Esophagus squamous epithelium (tissue), 5 donors: ENCODE data around the gene IL34. TPM values are rescaled to one million over a fixed set of nuclear protein-coding genes. Genes with fewer than 3 reads are reported as not detected.
A peak's percentile ranks its signal among the peaks of the same experiment; 100 is the strongest.

Experiments
- DNase-seq: peaks from one replicate; lab custom pipeline; 2025; lab: John Stamatoyannopoulos, UW
- H3K27ac ChIP-seq, 4 donors: fragments of 200-600 bp; sonication (generic); one replicate each; pipeline ENCODE4 v1.5.1; 2016 to 2019; ENCODE audit warnings: mild to moderate bottlenecking in 1 of 4
- H3K27me3 ChIP-seq, 4 donors: fragments of 200-600 bp; sonication (generic); 1 replicate in 3 of 4; 2 replicates in 1 of 4; pipeline versions ENCODE4 v1.5.1 to v1.6.0; 2017 to 2021; ENCODE audit warnings: antibody characterized with exemption in 1 of 4
- H3K36me3 ChIP-seq, 3 donors: fragments of 200-600 bp; sonication (generic); one replicate each; pipeline ENCODE4 v1.5.1; 2016 to 2019
- H3K4me1 ChIP-seq, 3 donors: fragments of 200-600 bp; sonication (generic); one replicate each; pipeline ENCODE4 v1.5.1; 2017 to 2019
- H3K4me3 ChIP-seq, 4 donors: fragments of 200-600 bp; sonication (generic); 1 replicate in 3 of 4; 2 replicates in 1 of 4; pipeline ENCODE4 v1.5.1; 2016 to 2019; ENCODE audit warnings: mild to moderate bottlenecking in 2 of 4, moderate library complexity in 1 of 4
- H3K9me3 ChIP-seq, 3 donors: fragments of 200-600 bp; sonication (generic); one replicate each; pipeline ENCODE4 v1.5.1; 2016 to 2019
- CTCF ChIP-seq, 6 experiments: fragments of 450-650 bp in 4 of 6; fragments of 200-600 bp in 2 of 6; sonication (generic) in 2 of 6; IDR thresholded peaks; one replicate each; pipeline ENCODE4 v1.5.1; 2016 to 2019; ENCODE audit warnings: antibody characterized with exemption in 6 of 6, mild to moderate bottlenecking in 4 of 6, moderate library complexity in 4 of 6
- POLR2A ChIP-seq, 4 donors: fragments of 450-650 bp; IDR thresholded peaks; one replicate each; pipeline ENCODE4 v1.6.1; 2017; ENCODE audit warnings: antibody characterized with exemption in 4 of 4, mild to moderate bottlenecking in 4 of 4, moderate library complexity in 3 of 4
- WGBS, 2 donors: methylation state at CpG; one replicate each; pipeline ENCODE4 v1.1.5; 2018; 5-methylcytosine and 5-hydroxymethylcytosine counted together
- intact Hi-C: fragments of 100-400 bp; cut with DNase I; formaldehyde crosslinking; loops from one replicate; pipeline ENCODE4 v1.15.0; 2022
- total RNA-seq, 4 donors: library from RNA; depleted of rRNA; stranded (reverse); fragments of >200 nt; gene quantifications; one replicate each; pipeline ENCODE4 v1.1.0, GENCODE V29; 2016
- donor health status: DM: yes; HTN: yes; CAD: no.

Gene IL34
- total RNA-seq, 4 donors from 2014 or later = 3.2 to 26.6 (median 9.1) TPM

GRCh38 chr16:70704586-70704985 is 58.2 kb downstream of the IL34 start:
- H3K27ac ChIP-seq = peak overlapping the region; percentile 85 to 95 (median 90)
- no peak for DNase-seq
- no peaks in the 10 kb centered on the region for H3K9me3 ChIP-seq
- no peaks in the 10 kb centered on the region for H3K36me3 ChIP-seq
- H3K4me3 ChIP-seq = no peak overlapping the region
- intact Hi-C loops = no loop called here
- H3K4me1 ChIP-seq = peaks cover 61 to 97% (median 71%) of the 10 kb centered on the region in 3 donors
- 66 to 100% methylated on average over 3 to 6 of the region's 11 CpGs for WGBS, 2 donors
- no peaks in the 10 kb centered on the region for H3K27me3 ChIP-seq
- no peak for TF ChIP-seq CTCF (IDR thresholded peaks at IDR 0.05)
- no peak for TF ChIP-seq POLR2A (IDR thresholded peaks at IDR 0.05)

GRCh38 chr16:70705056-70705455 is 58.7 kb downstream of the IL34 start:
- H3K9me3 ChIP-seq = no peaks in the 10 kb centered on the region
- intact Hi-C loops = no loop called here
- no peaks in the 10 kb centered on the region for H3K36me3 ChIP-seq
- H3K4me1 ChIP-seq = peaks cover 58 to 97% (median 70%) of the 10 kb centered on the region in 3 donors
- WGBS, 2 donors = 90% methylated on average over 7 of the region's 8 CpGs; no CpG with 5 or more reads in 1 of the 2 donors
- H3K27ac ChIP-seq = peak overlapping the region; percentile 85 to 95 (median 90)
- TF ChIP-seq CTCF (IDR thresholded peaks at IDR 0.05) = no peak
- TF ChIP-seq POLR2A (IDR thresholded peaks at IDR 0.05) = no peak
- H3K4me3 ChIP-seq = no peak overlapping the region
- DNase-seq = no peak
- no peaks in the 10 kb centered on the region for H3K27me3 ChIP-seq

- intact Hi-C loops = no loop called here
- H3K9me3 ChIP-seq = no peaks in the 10 kb centered on the region
- TF ChIP-seq POLR2A (IDR thresholded peaks at IDR 0.05) (no peak), CTCF (IDR thresholded peaks at IDR 0.05) (no peak)
- peaks cover 40 to 83% (median 50%) of the 10 kb centered on the region in 3 donors for H3K4me1 ChIP-seq
- WGBS, 2 donors = 27 to 31% methylated on average over 7 of the region's 7 CpGs
- peak overlapping the region; percentile 59 to 95 (median 84) for H3K27ac ChIP-seq
- DNase-seq = no peak
- peaks cover 0 to 8% (median 0%) of the 10 kb centered on the region in 3 donors for H3K36me3 ChIP-seq
- H3K27me3 ChIP-seq = no peaks in the 10 kb centered on the region
- no peak overlapping the region for H3K4me3 ChIP-seq
Observed at GRCh38 chr16:70706948-70707465, 60.6 kb downstream of the IL34 start.

- Histone ChIP-seq H3K27ac (peak overlapping the region in 3 of 4 donors; percentile 24 to 76 (median 31)), H3K36me3 (peaks cover 0 to 8% (median 0%) of the 10 kb centered on the region in 3 donors), H3K4me1 (peaks cover 24 to 77% (median 34%) of the 10 kb centered on the region in 3 donors), H3K4me3 (no peak overlapping the region), H3K27me3 (no peaks in the 10 kb centered on the region), H3K9me3 (no peaks in the 10 kb centered on the region)
- DNase-seq = no peak
- intact Hi-C loops = no loop called here
- 71 to 87% methylated on average over 15 of the region's 20 CpGs for WGBS, 2 donors
- no peak for TF ChIP-seq CTCF (IDR thresholded peaks at IDR 0.05)
Observed at GRCh38 chr16:70708366-70709246, 62.2 kb downstream of the IL34 start.

GRCh38 chr16:70709457-70709856 is 63.1 kb downstream of the IL34 start:
- intact Hi-C loops = no loop called here
- peaks cover 0 to 8% (median 0%) of the 10 kb centered on the region in 3 donors for H3K36me3 ChIP-seq
- TF ChIP-seq POLR2A (IDR thresholded peaks at IDR 0.05) (no peak), CTCF (IDR thresholded peaks at IDR 0.05) (no peak)
- no peak for DNase-seq
- H3K27me3 ChIP-seq = no peaks in the 10 kb centered on the region
- H3K27ac ChIP-seq = peak overlapping the region in 3 of 4 donors; percentile 31 to 56 (median 45)
- no peaks in the 10 kb centered on the region for H3K9me3 ChIP-seq
- no peak overlapping the region for H3K4me3 ChIP-seq
- H3K4me1 ChIP-seq = peaks cover 16 to 77% (median 32%) of the 10 kb centered on the region in 3 donors
- 82 to 92% methylated on average over 3 to 4 of the region's 5 CpGs for WGBS, 2 donors
